Testis (tissue), 2 donors: ENCODE measurements around the gene TBK1.

Experiments
- POLR2A ChIP-seq: fragments of 450-650 bp; IDR thresholded peaks from one replicate; pipeline ENCODE4 v1.6.1; 2017; ENCODE audit warnings: antibody characterized with exemption, mild to moderate bottlenecking, moderate library complexity
- TF ChIP-seq, protein P1 (sequence below), 3 experiments: fragments of 450-650 bp in 2 of 3; fragments of 200-600 bp in 1 of 3; sonication (generic) in 1 of 3; IDR thresholded peaks; one replicate each; pipeline ENCODE4 v1.5.1; 2016 to 2019; ENCODE audit warnings: antibody characterized with exemption in 3 of 3, mild to moderate bottlenecking in 2 of 3, moderate library complexity in 1 of 3

DNA sequence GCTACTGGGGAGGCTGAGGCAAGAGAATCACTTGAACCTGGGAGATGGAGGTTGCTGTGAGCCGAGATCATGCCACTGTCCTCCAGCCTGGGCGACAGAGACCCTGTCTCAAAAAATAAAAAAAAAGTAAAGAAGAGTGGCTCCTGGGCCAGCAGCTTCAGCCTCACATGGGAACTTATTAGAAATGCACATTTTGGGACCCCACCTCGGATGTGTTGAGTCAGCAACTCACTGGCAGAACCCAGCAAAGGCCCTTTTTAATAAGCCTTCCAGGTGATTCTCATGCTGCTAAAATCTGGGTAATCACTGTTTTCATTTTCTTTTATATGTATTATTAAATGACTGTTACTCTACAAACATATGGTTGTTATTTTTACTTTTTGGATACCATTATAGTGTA lies 41.6 kb downstream of the TBK1 start:
- no peak for TF ChIP-seq POLR2A
- TF ChIP-seq, protein P1, sequence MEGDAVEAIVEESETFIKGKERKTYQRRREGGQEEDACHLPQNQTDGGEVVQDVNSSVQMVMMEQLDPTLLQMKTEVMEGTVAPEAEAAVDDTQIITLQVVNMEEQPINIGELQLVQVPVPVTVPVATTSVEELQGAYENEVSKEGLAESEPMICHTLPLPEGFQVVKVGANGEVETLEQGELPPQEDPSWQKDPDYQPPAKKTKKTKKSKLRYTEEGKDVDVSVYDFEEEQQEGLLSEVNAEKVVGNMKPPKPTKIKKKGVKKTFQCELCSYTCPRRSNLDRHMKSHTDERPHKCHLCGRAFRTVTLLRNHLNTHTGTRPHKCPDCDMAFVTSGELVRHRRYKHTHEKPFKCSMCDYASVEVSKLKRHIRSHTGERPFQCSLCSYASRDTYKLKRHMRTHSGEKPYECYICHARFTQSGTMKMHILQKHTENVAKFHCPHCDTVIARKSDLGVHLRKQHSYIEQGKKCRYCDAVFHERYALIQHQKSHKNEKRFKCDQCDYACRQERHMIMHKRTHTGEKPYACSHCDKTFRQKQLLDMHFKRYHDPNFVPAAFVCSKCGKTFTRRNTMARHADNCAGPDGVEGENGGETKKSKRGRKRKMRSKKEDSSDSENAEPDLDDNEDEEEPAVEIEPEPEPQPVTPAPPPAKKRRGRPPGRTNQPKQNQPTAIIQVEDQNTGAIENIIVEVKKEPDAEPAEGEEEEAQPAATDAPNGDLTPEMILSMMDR (IDR thresholded peaks at IDR 0.05) = no peak
